ENCODE measurements around the gene APOD. TPM values are rescaled to one million over a fixed set of nuclear protein-coding genes. Genes with fewer than 3 reads are reported as not detected.

APOD gene
- total and polyA plus RNA-seq, 2 of the 4 experiments (the other 2 are of a cell fraction): 0.36 TPM; not detected in 1

DNA sequence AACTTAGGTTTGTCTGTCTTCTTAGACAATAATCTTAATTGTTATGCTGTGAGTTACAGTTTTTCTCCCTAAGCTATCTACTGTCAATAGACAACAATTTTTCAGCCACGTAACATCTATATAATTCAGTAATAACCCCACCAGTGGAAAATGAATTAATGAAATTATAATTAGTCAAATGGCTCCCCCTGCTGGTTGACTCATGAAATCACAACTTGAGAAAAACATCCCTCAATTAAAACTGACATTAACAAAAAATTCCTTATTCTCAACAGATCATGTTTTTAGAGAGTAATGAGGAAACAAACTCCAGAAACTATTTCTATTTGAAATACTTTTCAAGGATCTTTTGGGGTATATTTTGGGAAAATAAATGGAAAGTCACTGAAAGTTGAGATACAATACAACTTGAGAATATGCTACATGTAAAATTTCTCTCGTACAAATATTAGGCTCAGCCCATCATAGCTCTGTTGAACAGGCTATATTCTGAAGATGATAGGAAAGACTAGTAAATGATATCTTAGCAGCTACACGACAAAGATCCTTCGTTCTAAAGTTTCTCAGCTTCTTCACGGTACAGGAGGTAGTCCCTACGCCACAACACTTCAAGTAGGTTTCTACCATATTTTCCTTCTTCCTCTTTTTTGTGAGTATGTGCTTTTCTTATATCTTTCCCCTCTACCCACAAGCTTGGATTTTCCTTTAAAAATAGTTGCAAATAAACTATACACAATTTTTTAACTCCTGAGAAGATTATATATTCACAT, 61.3 kb downstream of the APOD start:
- no peak overlapping the region for H2AK5ac ChIP-seq (ENCODE audit: low read depth, low read length)
- H2AK9ac ChIP-seq (replicated peaks; ENCODE audit: low read depth, low read length, poor library complexity): no peak overlapping the region
- H4K8ac ChIP-seq (ENCODE audit: low read depth in 2 of 2, low read length in 2 of 2): no peak overlapping the region
- no peaks in the 10 kb centered on the region for H3K9me3 ChIP-seq (ENCODE audit: control insufficient read depth, insufficient read depth, low read length)
- H3K27ac ChIP-seq (ENCODE audit: insufficient read depth, low read length): no peak overlapping the region
- no peak overlapping the region for H3K23ac ChIP-seq (ENCODE audit: low read depth, low read length)
- BruUV-seq (replicated peaks): no TSS peak
- DNase-seq (peak; percentile 35), ATAC-seq (ENCODE audit: low read depth) (peak; percentile 59)
- in situ Hi-C loops (cut with MboI; ENCODE audit: low sequenced_read_pairs): loop anchor here (5.0 to 10.0 kb wide), 2 partner anchors 250 to 848 kb away; partner anchors contain the start of genes LSG1 and XXYLT1
- no peak overlapping the region for H4K91ac ChIP-seq (ENCODE audit: insufficient read depth, low read depth, low read length)
- no peak overlapping the region for H3K4ac ChIP-seq (ENCODE audit: low read depth, low read length)
- no peaks in the 10 kb centered on the region for H3K9me1 ChIP-seq (ENCODE audit: insufficient read depth, low read length)
- H3K14ac ChIP-seq (replicated peaks; ENCODE audit: low read depth, low read length): no peak overlapping the region
- no peak overlapping the region for H2BK5ac ChIP-seq (ENCODE audit: low read depth, low read length, poor library complexity, severe bottlenecking)
- no peaks in the 10 kb centered on the region for H3K27me3 ChIP-seq (ENCODE audit: control insufficient read depth, insufficient read depth, low read length)
- intact Hi-C loops (cut with micrococcal nuclease): loop anchor here (1.0 to 2.0 kb wide), 2 partner anchors 251 to 840 kb away; partner anchors contain the start of gene XXYLT1
- no peak overlapping the region for H3K4me2 ChIP-seq (ENCODE audit: low read depth, low read length)
- no peak overlapping the region for H3K56ac ChIP-seq (ENCODE audit: extremely low read depth, insufficient read depth, low read length)
- dilution Hi-C loops (cut with HindIII; ENCODE audit: low sequenced_read_pairs, unreplicated experiment): no loop called here
- no peak overlapping the region for H3K18ac ChIP-seq (ENCODE audit: low read depth, low read length)
- TF ChIP-seq SMC3 (IDR thresholded peaks at IDR 0.05; ENCODE audit: low read depth, low read length) (peak; percentile 84), POLR2A (IDR thresholded peaks at IDR 0.05; ENCODE audit: low read depth, low read length) (no peak), RAD21 (IDR thresholded peaks at IDR 0.05; ENCODE audit: low read length) (peak; percentile 73), RFX5 (IDR thresholded peaks at IDR 0.05; ENCODE audit: low read depth, low read length) (no peak), NFE2L2 (IDR thresholded peaks at IDR 0.05; ENCODE audit: low read depth, low read length) (no peak), RCOR1 (IDR thresholded peaks at IDR 0.05; ENCODE audit: insufficient replicate concordance, low read length) (no peak), FOS (IDR thresholded peaks at IDR 0.05; ENCODE audit: low read depth, low read length) (no peak), CHD1 (IDR thresholded peaks at IDR 0.05; ENCODE audit: low read depth, low read length) (no peak), MXI1 (IDR thresholded peaks at IDR 0.05; ENCODE audit: borderline replicate concordance, low read depth, low read length) (no peak)
- TF ChIP-seq, protein P1, sequence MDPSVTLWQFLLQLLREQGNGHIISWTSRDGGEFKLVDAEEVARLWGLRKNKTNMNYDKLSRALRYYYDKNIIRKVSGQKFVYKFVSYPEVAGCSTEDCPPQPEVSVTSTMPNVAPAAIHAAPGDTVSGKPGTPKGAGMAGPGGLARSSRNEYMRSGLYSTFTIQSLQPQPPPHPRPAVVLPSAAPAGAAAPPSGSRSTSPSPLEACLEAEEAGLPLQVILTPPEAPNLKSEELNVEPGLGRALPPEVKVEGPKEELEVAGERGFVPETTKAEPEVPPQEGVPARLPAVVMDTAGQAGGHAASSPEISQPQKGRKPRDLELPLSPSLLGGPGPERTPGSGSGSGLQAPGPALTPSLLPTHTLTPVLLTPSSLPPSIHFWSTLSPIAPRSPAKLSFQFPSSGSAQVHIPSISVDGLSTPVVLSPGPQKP (IDR thresholded peaks at IDR 0.05; ENCODE audit: borderline replicate concordance, low read depth, low read length): no peak
- TF ChIP-seq, protein P2, sequence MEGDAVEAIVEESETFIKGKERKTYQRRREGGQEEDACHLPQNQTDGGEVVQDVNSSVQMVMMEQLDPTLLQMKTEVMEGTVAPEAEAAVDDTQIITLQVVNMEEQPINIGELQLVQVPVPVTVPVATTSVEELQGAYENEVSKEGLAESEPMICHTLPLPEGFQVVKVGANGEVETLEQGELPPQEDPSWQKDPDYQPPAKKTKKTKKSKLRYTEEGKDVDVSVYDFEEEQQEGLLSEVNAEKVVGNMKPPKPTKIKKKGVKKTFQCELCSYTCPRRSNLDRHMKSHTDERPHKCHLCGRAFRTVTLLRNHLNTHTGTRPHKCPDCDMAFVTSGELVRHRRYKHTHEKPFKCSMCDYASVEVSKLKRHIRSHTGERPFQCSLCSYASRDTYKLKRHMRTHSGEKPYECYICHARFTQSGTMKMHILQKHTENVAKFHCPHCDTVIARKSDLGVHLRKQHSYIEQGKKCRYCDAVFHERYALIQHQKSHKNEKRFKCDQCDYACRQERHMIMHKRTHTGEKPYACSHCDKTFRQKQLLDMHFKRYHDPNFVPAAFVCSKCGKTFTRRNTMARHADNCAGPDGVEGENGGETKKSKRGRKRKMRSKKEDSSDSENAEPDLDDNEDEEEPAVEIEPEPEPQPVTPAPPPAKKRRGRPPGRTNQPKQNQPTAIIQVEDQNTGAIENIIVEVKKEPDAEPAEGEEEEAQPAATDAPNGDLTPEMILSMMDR (conservative IDR thresholded peaks at IDR 0.05; ENCODE audit: low read depth, low read length): peak; percentile 77
- ChIA-PET POLR2A (ENCODE audit: unreplicated experiment) (no interaction called here), CTCF (interaction anchor here (0.6 to 2.8 kb wide), 3 partner anchors 11 to 252 kb away, joined by 3 to 23 read pairs (median 3); partner anchors contain the start of gene XXYLT1)
- H2AFZ ChIP-seq (replicated peaks; ENCODE audit: low read length, poor library complexity): no peak overlapping the region
- H3K79me1 ChIP-seq (ENCODE audit: low read depth in 1 of 2, low read length in 2 of 2): peaks cover 2 to 3% of the 10 kb centered on the region in 2 experiments; a peak in 3 of 4 replicates
- H2BK120ac ChIP-seq (ENCODE audit: low read depth, low read length): no peak overlapping the region
- H3K9ac ChIP-seq (ENCODE audit: low read depth, low read length): no peak overlapping the region
- H2BK15ac ChIP-seq (ENCODE audit: low read depth, low read length): no peak overlapping the region
- no peak overlapping the region for H4K5ac ChIP-seq (ENCODE audit: low read depth, low read length)
- peaks cover 7% of the 10 kb centered on the region for H3K36me3 ChIP-seq (ENCODE audit: control insufficient read depth, insufficient read depth, low read length)
- H2BK20ac ChIP-seq (ENCODE audit: low read depth, low read length): no peak overlapping the region
- no peaks in the 10 kb centered on the region for H3K4me1 ChIP-seq (ENCODE audit: control insufficient read depth, insufficient read depth, low read length)
- no peak overlapping the region for H3K4me3 ChIP-seq (ENCODE audit: insufficient read depth, low read depth, low read length)
- H4K20me1 ChIP-seq (ENCODE audit: insufficient read depth, low read length): no peaks in the 10 kb centered on the region
- no CpG with 5 or more reads among the region's 6 CpGs for WGBS, 2 experiments (ENCODE audit: extremely low coverage in 2 of 2, insufficient read length in 1 of 2)

Measured in IMR-90 (cell line).